ENCODE data around the gene STAG1.

- TF ChIP-seq CBFA2T2 (conservative IDR thresholded peaks at IDR 0.05): no peak
- TF ChIP-seq CTCF (IDR thresholded peaks at IDR 0.05 in 2 of 3, conservative IDR thresholded peaks at IDR 0.05 in 1 of 3; ENCODE audit: insufficient read depth in 2 of 3, low read depth in 1 of 3, low read length in 3 of 3): no peak
- no peak for TF ChIP-seq ZNF407 (IDR thresholded peaks at IDR 0.05; ENCODE audit: low read depth)
- no peak for TF ChIP-seq IRF9 (tag; IDR thresholded peaks at IDR 0.05)
- TF ChIP-seq POLR2AphosphoS2 (IDR thresholded peaks at IDR 0.05; ENCODE audit: low read length): no peak
- no peak for TF ChIP-seq HDAC2 (IDR thresholded peaks at IDR 0.05)
- no peak for TF ChIP-seq GTF2A2 (tag; IDR thresholded peaks at IDR 0.05)
- TF ChIP-seq NFYB (IDR thresholded peaks at IDR 0.05; ENCODE audit: extremely low read depth, insufficient read length): no peak
Measured at GRCh38 chr3:136444581-136444980, 307.6 kb downstream of the STAG1 start.

Measured in K562 (cell line).